A673 (cell line): ENCODE results near the gene ZNF770. TPM values are rescaled to one million over a fixed set of nuclear protein-coding genes. Genes with fewer than 3 reads are reported as not detected.

Source experiments
- BruUV-seq: library from RNA; stranded (reverse); fragments of 400-500 nt; replicated peaks from 2 replicates; lab custom pipeline; 2021; lab: Mats Ljungman, UMichigan
- CTCF ChIA-PET: fragments of 300-600 bp; sonication (Branson Sonifier 250); formaldehyde crosslinking; loops from one replicate; lab custom pipeline; 2022; ENCODE audit warnings: antibody characterized with exemption; lab: Charles Lee
- POLR2A ChIA-PET: fragments of 300-600 bp; sonication (Branson Sonifier 250); formaldehyde crosslinking; loops from one replicate; lab custom pipeline; 2022; ENCODE audit warnings: antibody characterized with exemption; ENCODE audit not compliant: low non-redundant PET; lab: Charles Lee
- DNase-seq: peaks from one replicate; pipeline ENCODE4 v3.0.0-alpha.2; 2015; ENCODE audit warnings: low spot score
- H3K27ac ChIP-seq: fragments of 200-600 bp; sonication (generic); 2 replicates; pipeline ENCODE4 v1.5.1; 2016; ENCODE audit warnings: mixed run types, low read depth, mild to moderate bottlenecking, mixed read lengths, antibody characterized with exemption, low read length; ENCODE audit not compliant: poor library complexity, severe bottlenecking
- H3K27me3 ChIP-seq: fragments of 200-600 bp; sonication (generic); replicated peaks from 2 replicates; pipeline ENCODE4 v1.6.1; 2017; ENCODE audit warnings: mixed run types, low read depth, mild to moderate bottlenecking, mixed read lengths, antibody characterized with exemption, low read length; ENCODE audit not compliant: insufficient read depth, poor library complexity
- H3K36me3 ChIP-seq: fragments of 200-600 bp; sonication (generic); 2 replicates; pipeline ENCODE4 v1.6.1; 2016; ENCODE audit warnings: mixed run types, mild to moderate bottlenecking, mixed read lengths, antibody characterized with exemption, low read length; ENCODE audit not compliant: insufficient read depth, poor library complexity, severe bottlenecking
- H3K4me1 ChIP-seq: fragments of 200-600 bp; sonication (generic); 2 replicates; pipeline ENCODE4 v1.6.1; 2017; ENCODE audit warnings: mixed run types, mild to moderate bottlenecking, mixed read lengths, antibody characterized with exemption, low read length; ENCODE audit not compliant: insufficient read depth, poor library complexity, severe bottlenecking
- H3K4me3 ChIP-seq: fragments of 200-600 bp; sonication (generic); 2 replicates; pipeline ENCODE4 v1.5.1; 2016; ENCODE audit warnings: low read depth, mixed run types, mild to moderate bottlenecking, mixed read lengths, low read length; ENCODE audit not compliant: poor library complexity, severe bottlenecking
- H3K9me3 ChIP-seq: fragments of 200-600 bp; sonication (generic); 2 replicates; pipeline ENCODE4 v1.6.1; 2016; ENCODE audit warnings: mixed run types, low read depth, mild to moderate bottlenecking, mixed read lengths, antibody characterized with exemption, low read length; ENCODE audit not compliant: poor library complexity, severe bottlenecking
- CTCF ChIP-seq: fragments of 300-800, 200-600 bp; sonication (generic); conservative IDR thresholded peaks from 2 replicates; pipeline ENCODE4 v1.5.1; 2017; ENCODE audit warnings: low read depth, mild to moderate bottlenecking, antibody characterized with exemption, low read length, moderate library complexity, mixed read lengths
- EZH2 ChIP-seq: fragments of 200-600 bp; sonication (generic); IDR thresholded peaks from 2 replicates; pipeline ENCODE4 v1.6.1; 2017; ENCODE audit warnings: borderline replicate concordance, low read depth, mild to moderate bottlenecking, mixed read lengths, antibody characterized with exemption, low read length; ENCODE audit not compliant: poor library complexity, severe bottlenecking
- intact Hi-C: fragments of 100-400 bp; cut with micrococcal nuclease; formaldehyde crosslinking; loops from one replicate; pipeline ENCODE4 v1.10.0; 2022; ENCODE audit not compliant: unreplicated experiment
- total RNA-seq: library from RNA; stranded (reverse); gene quantifications from 2 replicates; pipeline ENCODE4 v1.2.3, GENCODE V29; 2021

Gene ZNF770
- total RNA-seq, 1 experiment from 2014 or later: 52.1 TPM

GRCh38 chr15:34964277-34964676 lies 23.8 kb downstream of the ZNF770 start:
- Histone ChIP-seq H3K27me3 (no peaks in the 10 kb centered on the region), H3K4me3 (no peak overlapping the region), H3K9me3 (no peaks in the 10 kb centered on the region), H3K36me3 (peaks cover 20% of the 10 kb centered on the region), H3K4me1 (no peaks in the 10 kb centered on the region), H3K27ac (no peak overlapping the region)
- no peak for TF ChIP-seq CTCF
- no peak for TF ChIP-seq EZH2
- BruUV-seq: no TSS peak
- intact Hi-C loops: no loop called here
- DNase-seq: no peak
- ChIA-PET CTCF (no interaction called here), POLR2A (interaction anchor here (0.6 kb wide), 1 partner anchor 294 kb away, joined by 3 read pairs; no protein-coding TSS in a partner anchor)

DNA sequence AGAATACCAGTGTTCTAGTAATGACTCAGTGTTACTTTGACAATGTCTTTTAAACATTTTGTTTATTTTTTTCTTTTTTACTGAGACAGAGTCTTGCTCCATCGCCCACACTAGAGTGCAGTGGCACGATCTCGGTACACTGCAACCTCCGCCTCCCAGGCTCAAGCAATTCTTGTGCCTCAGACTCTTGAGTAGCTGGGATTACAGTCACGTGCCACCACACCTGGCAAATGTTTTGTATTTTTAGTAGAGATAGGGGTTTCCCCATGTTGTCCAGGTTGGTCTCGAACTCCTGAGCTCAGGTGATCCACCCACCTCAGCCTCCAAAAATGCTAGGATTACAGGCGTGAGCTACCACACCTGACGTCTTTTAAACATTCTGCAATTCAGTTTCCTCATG lies 34.2 kb downstream of the ZNF770 start:
- no peak for DNase-seq
- ChIA-PET POLR2A (no interaction called here), CTCF (no interaction called here)
- peaks cover 18% of the 10 kb centered on the region for H3K36me3 ChIP-seq
- no peaks in the 10 kb centered on the region for H3K9me3 ChIP-seq
- H3K27me3 ChIP-seq: no peaks in the 10 kb centered on the region
- no peak overlapping the region for H3K27ac ChIP-seq
- H3K4me1 ChIP-seq: no peaks in the 10 kb centered on the region
- intact Hi-C loops: no loop called here
- no peak overlapping the region for H3K4me3 ChIP-seq
- BruUV-seq: no TSS peak
- TF ChIP-seq CTCF: no peak

DNA sequence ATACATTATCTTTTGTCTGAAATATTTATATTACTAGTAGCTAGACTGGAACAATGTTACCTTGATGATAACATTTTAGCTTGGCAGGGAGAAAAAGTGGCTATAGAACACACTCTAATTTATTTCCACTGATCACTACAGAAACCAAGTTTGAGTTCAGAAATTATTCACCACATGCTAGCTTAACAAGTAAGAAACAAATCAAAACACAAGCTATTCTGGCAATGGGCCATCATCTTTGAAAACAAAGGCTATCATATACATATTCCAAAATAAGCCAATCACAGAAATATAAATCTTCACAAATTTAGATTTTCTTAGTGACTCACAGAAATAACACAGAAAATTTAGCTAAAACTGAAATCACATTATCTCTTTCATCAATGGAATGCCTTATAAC lies 35.6 kb downstream of the ZNF770 start:
- POLR2A ChIA-PET: no interaction called here
- Histone ChIP-seq H3K4me3 (no peak overlapping the region), H3K9me3 (no peaks in the 10 kb centered on the region), H3K4me1 (no peaks in the 10 kb centered on the region), H3K36me3 (peaks cover 18% of the 10 kb centered on the region), H3K27me3 (no peaks in the 10 kb centered on the region), H3K27ac (no peak overlapping the region)
- CTCF ChIA-PET: no interaction called here
- intact Hi-C loops: no loop called here
- BruUV-seq: no TSS peak
- no peak for TF ChIP-seq EZH2
- TF ChIP-seq CTCF: no peak
- DNase-seq: no peak
